ENCODE results near the gene KRT79. TPM values are rescaled to one million over a fixed set of nuclear protein-coding genes. Genes with fewer than 3 reads are reported as not detected.

KRT79 gene
- total RNA-seq, 1 experiment from 2014 or later, result not detected

GRCh38 chr12:52836491-52837412, 2.6 kb upstream of the KRT79 start:
- intact Hi-C loops (cut with micrococcal nuclease; ENCODE audit: unreplicated experiment), result no loop called here
- no TSS peak for BruUV-seq (replicated peaks)
- H3K4me3 Mint-ChIP-seq (ENCODE audit: low read depth, unreplicated experiment), result no peak overlapping the region
- DNase-seq, result no peak
- CTCF ChIA-PET, result no interaction called here
- TF ChIP-seq CTCF (IDR thresholded peaks at IDR 0.05; ENCODE audit: unreplicated experiment), result no peak
- H3K36me3 Mint-ChIP-seq (ENCODE audit: insufficient read depth, unreplicated experiment), result no peaks in the 10 kb centered on the region
- no peaks in the 10 kb centered on the region for H3K9me3 Mint-ChIP-seq (ENCODE audit: low read depth, unreplicated experiment)
- H3K4me1 Mint-ChIP-seq (ENCODE audit: low read depth, unreplicated experiment), result peaks cover 22% of the 10 kb centered on the region
- peak overlapping the region; percentile 38 for H3K27ac Mint-ChIP-seq (ENCODE audit: unreplicated experiment)
- H3K27me3 Mint-ChIP-seq (ENCODE audit: unreplicated experiment), result peaks cover 16% of the 10 kb centered on the region

DNA sequence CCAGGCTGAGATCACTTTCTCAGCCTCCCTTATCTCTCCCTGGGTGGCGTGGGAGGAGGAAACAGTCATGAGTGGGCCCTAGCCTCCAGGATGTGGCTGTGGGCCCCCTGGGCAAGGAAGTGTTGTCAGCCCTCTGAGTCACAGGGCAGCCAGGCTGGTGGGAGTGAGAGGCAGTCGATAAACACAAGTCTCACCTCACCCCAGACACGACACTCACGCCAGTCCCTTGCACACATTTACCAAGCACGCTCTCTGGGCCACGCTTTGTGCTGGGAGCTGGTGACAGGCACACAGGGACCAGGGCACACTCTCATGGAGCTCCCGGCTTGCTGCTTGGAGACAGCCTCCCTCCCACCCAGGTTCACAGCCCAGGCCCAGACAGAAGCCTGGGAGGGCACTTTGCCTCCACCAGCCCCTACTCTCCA, 1.9 kb upstream of the KRT79 start:
- H3K36me3 Mint-ChIP-seq (ENCODE audit: insufficient read depth, unreplicated experiment), result no peaks in the 10 kb centered on the region
- intact Hi-C loops (cut with micrococcal nuclease; ENCODE audit: unreplicated experiment), result no loop called here
- H3K4me1 Mint-ChIP-seq (ENCODE audit: low read depth, unreplicated experiment), result peaks cover 22% of the 10 kb centered on the region
- BruUV-seq (replicated peaks), result no TSS peak
- H3K9me3 Mint-ChIP-seq (ENCODE audit: low read depth, unreplicated experiment), result no peaks in the 10 kb centered on the region
- peak; percentile 17 for DNase-seq
- no peak for TF ChIP-seq CTCF (IDR thresholded peaks at IDR 0.05; ENCODE audit: unreplicated experiment)
- H3K4me3 Mint-ChIP-seq (ENCODE audit: low read depth, unreplicated experiment), result no peak overlapping the region
- no peak overlapping the region for H3K27ac Mint-ChIP-seq (ENCODE audit: unreplicated experiment)
- peaks cover 16% of the 10 kb centered on the region for H3K27me3 Mint-ChIP-seq (ENCODE audit: unreplicated experiment)
- CTCF ChIA-PET, result no interaction called here

DNA sequence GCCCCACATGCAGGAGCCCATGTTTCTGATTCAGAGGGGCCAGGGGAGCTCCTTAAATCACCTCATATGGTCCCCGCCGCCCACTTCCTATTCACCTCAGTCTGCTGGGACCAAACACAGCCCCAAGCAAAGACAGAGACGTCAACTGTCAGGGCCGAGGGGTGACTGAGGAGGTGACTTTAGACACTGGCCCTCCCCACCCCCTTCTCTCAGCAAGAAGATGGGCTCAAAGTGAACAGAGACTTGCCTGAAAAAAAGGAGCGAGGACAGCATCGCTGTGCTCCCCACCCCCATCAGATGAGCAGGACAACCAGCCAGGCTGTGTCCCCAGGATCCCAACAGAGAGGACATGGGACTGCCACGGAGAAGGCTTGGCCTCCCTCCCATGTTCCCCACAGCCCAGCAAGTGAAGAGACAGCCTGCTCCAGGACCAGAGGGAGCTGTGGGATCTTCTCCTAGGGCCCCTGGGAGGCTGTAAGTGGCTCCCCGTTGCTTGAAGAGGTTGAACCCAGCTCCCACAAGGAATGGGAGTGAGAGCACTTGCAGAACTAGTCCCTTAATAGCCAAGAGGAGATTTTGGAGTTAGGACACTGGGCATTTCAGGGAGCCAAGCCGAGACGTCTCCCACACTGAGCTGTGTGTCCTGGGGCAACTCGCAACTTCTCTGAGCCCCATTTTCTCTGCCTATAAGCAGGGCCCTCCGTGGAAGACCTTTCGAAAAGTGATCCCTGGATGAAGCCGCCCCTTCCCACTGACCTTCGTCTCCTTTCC, 1.3 kb upstream of the KRT79 start:
- H3K27me3 Mint-ChIP-seq (ENCODE audit: unreplicated experiment), result peaks cover 16% of the 10 kb centered on the region
- peaks cover 22% of the 10 kb centered on the region for H3K4me1 Mint-ChIP-seq (ENCODE audit: low read depth, unreplicated experiment)
- CTCF ChIA-PET, result no interaction called here
- H3K9me3 Mint-ChIP-seq (ENCODE audit: low read depth, unreplicated experiment), result no peaks in the 10 kb centered on the region
- no peak for DNase-seq
- H3K27ac Mint-ChIP-seq (ENCODE audit: unreplicated experiment), result no peak overlapping the region
- H3K36me3 Mint-ChIP-seq (ENCODE audit: insufficient read depth, unreplicated experiment), result no peaks in the 10 kb centered on the region
- no TSS peak for BruUV-seq (replicated peaks)
- no peak for TF ChIP-seq CTCF (IDR thresholded peaks at IDR 0.05; ENCODE audit: unreplicated experiment)
- no peak overlapping the region for H3K4me3 Mint-ChIP-seq (ENCODE audit: low read depth, unreplicated experiment)
- intact Hi-C loops (cut with micrococcal nuclease; ENCODE audit: unreplicated experiment), result no loop called here

DNA sequence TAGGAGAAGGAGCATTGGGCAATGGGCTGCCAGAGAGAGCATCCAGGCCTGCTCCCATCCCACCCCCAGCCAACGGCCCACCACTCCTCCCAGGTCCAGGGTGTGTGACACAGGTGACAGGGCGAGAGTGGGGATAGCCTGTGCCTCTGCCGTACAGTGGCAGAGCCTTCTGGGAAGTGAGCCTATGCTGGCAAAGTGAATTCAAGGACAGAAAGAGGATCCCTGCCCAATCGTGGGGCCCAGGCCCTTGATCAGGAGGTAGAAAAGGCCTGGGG, 553 bp upstream of the KRT79 start:
- H3K9me3 Mint-ChIP-seq (ENCODE audit: low read depth, unreplicated experiment), result no peaks in the 10 kb centered on the region
- no peaks in the 10 kb centered on the region for H3K36me3 Mint-ChIP-seq (ENCODE audit: insufficient read depth, unreplicated experiment)
- no peak for DNase-seq
- H3K4me1 Mint-ChIP-seq (ENCODE audit: low read depth, unreplicated experiment), result peaks cover 22% of the 10 kb centered on the region
- H3K4me3 Mint-ChIP-seq (ENCODE audit: low read depth, unreplicated experiment), result no peak overlapping the region
- no peak overlapping the region for H3K27ac Mint-ChIP-seq (ENCODE audit: unreplicated experiment)
- intact Hi-C loops (cut with micrococcal nuclease; ENCODE audit: unreplicated experiment), result no loop called here
- H3K27me3 Mint-ChIP-seq (ENCODE audit: unreplicated experiment), result peaks cover 11% of the 10 kb centered on the region
- no TSS peak for BruUV-seq (replicated peaks)
- CTCF ChIA-PET, result no interaction called here
- TF ChIP-seq CTCF (IDR thresholded peaks at IDR 0.05; ENCODE audit: unreplicated experiment), result no peak
